Mesenchymal stem cell (in vitro differentiated cells and primary cell): Measurements from ENCODE around the gene PHKA2.

Source experiments
- DNase-seq: peaks from one replicate; pipeline ENCODE4 v3.0.0-alpha.2; 2013
- H2AFZ ChIP-seq: one replicate; pipeline ENCODE4 v1.6.1; 2013; ENCODE audit warnings: low read depth, mild to moderate bottlenecking, control low read depth, inconsistent platforms, low read length, moderate library complexity
- H2AK5ac ChIP-seq: 2 replicates; pipeline ENCODE4 v1.6.1; 2013; ENCODE audit warnings: low read length, moderate library complexity, mild to moderate bottlenecking, inconsistent platforms; ENCODE audit not compliant: severe bottlenecking
- H2BK120ac ChIP-seq: one replicate; pipeline ENCODE4 v1.6.1; 2013; ENCODE audit warnings: low read depth, mild to moderate bottlenecking, inconsistent platforms, low read length, moderate library complexity
- H2BK12ac ChIP-seq, 2 experiments: one replicate each; pipeline ENCODE4 v1.6.1; 2013; ENCODE audit warnings: inconsistent platforms in 2 of 2, low read length in 2 of 2, mild to moderate bottlenecking in 2 of 2, moderate library complexity in 2 of 2, control low read depth in 1 of 2
- H2BK15ac ChIP-seq: one replicate; pipeline ENCODE4 v1.6.1; 2013; ENCODE audit warnings: mild to moderate bottlenecking, low read depth, inconsistent platforms; ENCODE audit not compliant: poor library complexity, severe bottlenecking
- H2BK5ac ChIP-seq: 2 replicates; pipeline ENCODE4 v1.6.1; 2013; ENCODE audit warnings: low read depth, mild to moderate bottlenecking, low read length, control low read depth, inconsistent platforms; ENCODE audit not compliant: poor library complexity, severe bottlenecking
- H3K14ac ChIP-seq, 2 experiments: one replicate each; pipeline ENCODE4 v1.6.1; 2013; ENCODE audit warnings: inconsistent platforms in 2 of 2, low read length in 2 of 2, control low read depth in 1 of 2, mild to moderate bottlenecking in 1 of 2, moderate library complexity in 1 of 2
- H3K18ac ChIP-seq, 2 experiments: one replicate each; pipeline ENCODE4 v1.6.1; 2013; ENCODE audit warnings: inconsistent platforms in 2 of 2, low read length in 2 of 2, control low read depth in 1 of 2, low read depth in 1 of 2, mild to moderate bottlenecking in 1 of 2
- H3K23ac ChIP-seq, 2 experiments: one replicate each; pipeline ENCODE4 v1.6.1; 2013; ENCODE audit warnings: inconsistent platforms in 2 of 2, low read length in 2 of 2, mild to moderate bottlenecking in 2 of 2, moderate library complexity in 2 of 2, control low read depth in 1 of 2
- H3K27ac ChIP-seq: 2 replicates; pipeline ENCODE4 v1.5.1; 2013; ENCODE audit warnings: mild to moderate bottlenecking, moderate library complexity, low read length, control low read depth, inconsistent platforms; ENCODE audit not compliant: poor library complexity, severe bottlenecking
- H3K27me3 ChIP-seq, 2 experiments: 2 replicates each; pipeline versions ENCODE4 v1.6.1 to v1.7.0; 2013; ENCODE audit warnings: low read length in 2 of 2, mild to moderate bottlenecking in 2 of 2, moderate library complexity in 2 of 2, control low read depth in 1 of 2, inconsistent platforms in 1 of 2; ENCODE audit not compliant: control insufficient read depth in 1 of 2, insufficient read depth in 1 of 2
- H3K36me3 ChIP-seq, 2 experiments: 2 replicates each; pipeline versions ENCODE4 v1.6.1 to v1.7.0; 2013; ENCODE audit warnings: low read length in 2 of 2, control low read depth in 1 of 2, inconsistent platforms in 1 of 2, low read depth in 1 of 2, mild to moderate bottlenecking in 1 of 2; ENCODE audit not compliant: insufficient read depth in 2 of 2, control insufficient read depth in 1 of 2
- H3K4ac ChIP-seq, 2 experiments: one replicate each; pipeline ENCODE4 v1.6.1; 2013; ENCODE audit warnings: inconsistent platforms in 2 of 2, low read length in 2 of 2, mild to moderate bottlenecking in 2 of 2, moderate library complexity in 2 of 2, control low read depth in 1 of 2, low read depth in 1 of 2
- H3K4me1 ChIP-seq: 2 replicates; pipeline ENCODE4 v1.6.1; 2013; ENCODE audit warnings: low read depth, low read length, control low read depth; ENCODE audit not compliant: control insufficient read depth, insufficient read depth
- H3K4me2 ChIP-seq: 2 replicates; pipeline ENCODE4 v1.6.1; 2013; ENCODE audit warnings: low read length, mild to moderate bottlenecking, inconsistent platforms; ENCODE audit not compliant: poor library complexity, severe bottlenecking
- H3K4me3 ChIP-seq, 2 experiments: 2 replicates each; pipeline versions ENCODE4 v1.5.1 to v1.7.0; 2013; ENCODE audit warnings: low read length in 2 of 2, mild to moderate bottlenecking in 2 of 2, control low read depth in 1 of 2, low read depth in 1 of 2; ENCODE audit not compliant: insufficient read depth in 1 of 2
- H3K79me1 ChIP-seq: replicated peaks from 2 replicates; pipeline ENCODE4 v1.6.1; 2013; ENCODE audit warnings: mild to moderate bottlenecking, control low read depth, low read length, inconsistent platforms; ENCODE audit not compliant: poor library complexity, severe bottlenecking
- H3K9ac ChIP-seq: 2 replicates; pipeline ENCODE4 v1.7.0; 2013; ENCODE audit warnings: mild to moderate bottlenecking, low read length, moderate library complexity
- H3K9me3 ChIP-seq: 2 replicates; pipeline ENCODE4 v1.7.0; 2013; ENCODE audit warnings: mild to moderate bottlenecking, low read length; ENCODE audit not compliant: control insufficient read depth
- H4K8ac ChIP-seq: one replicate; pipeline ENCODE4 v1.6.1; 2013; ENCODE audit warnings: inconsistent platforms, mild to moderate bottlenecking, low read length, moderate library complexity
- H4K91ac ChIP-seq: one replicate; pipeline ENCODE4 v1.6.1; 2013; ENCODE audit warnings: mild to moderate bottlenecking, low read length, inconsistent platforms
- WGBS: methylation state at CpG from one replicate; pipeline ENCODE4 v1.1.7; 2013; ENCODE audit warnings: mixed read lengths; 5-methylcytosine and 5-hydroxymethylcytosine counted together

The PHKA2 gene

GRCh38 chrX:18927558-18927957 is 56.4 kb downstream of the PHKA2 start:
- Histone ChIP-seq H3K79me1 (no peaks in the 10 kb centered on the region), H3K14ac (no peak overlapping the region), H3K23ac (no peak overlapping the region), H3K36me3 (peaks cover 16 to 42% of the 10 kb centered on the region in 2 experiments), H4K8ac (no peak overlapping the region), H3K18ac (no peak overlapping the region), H3K4ac (no peak overlapping the region), H3K27ac (no peak overlapping the region), H4K91ac (no peak overlapping the region), H3K9me3 (no peaks in the 10 kb centered on the region), H2AFZ (no peak overlapping the region), H2BK5ac (no peak overlapping the region), H2AK5ac (no peak overlapping the region), H3K4me1 (no peaks in the 10 kb centered on the region), H2BK120ac (no peak overlapping the region), H3K9ac (no peak overlapping the region), H3K4me3 (no peak overlapping the region), H2BK12ac (no peak overlapping the region), H3K27me3 (peaks cover 0 to 5% of the 10 kb centered on the region in 2 experiments), H3K4me2 (no peak overlapping the region), H2BK15ac (no peak overlapping the region)
- WGBS = 100% methylated on average over 1 of the region's 1 CpG
- DNase-seq = no peak

DNA sequence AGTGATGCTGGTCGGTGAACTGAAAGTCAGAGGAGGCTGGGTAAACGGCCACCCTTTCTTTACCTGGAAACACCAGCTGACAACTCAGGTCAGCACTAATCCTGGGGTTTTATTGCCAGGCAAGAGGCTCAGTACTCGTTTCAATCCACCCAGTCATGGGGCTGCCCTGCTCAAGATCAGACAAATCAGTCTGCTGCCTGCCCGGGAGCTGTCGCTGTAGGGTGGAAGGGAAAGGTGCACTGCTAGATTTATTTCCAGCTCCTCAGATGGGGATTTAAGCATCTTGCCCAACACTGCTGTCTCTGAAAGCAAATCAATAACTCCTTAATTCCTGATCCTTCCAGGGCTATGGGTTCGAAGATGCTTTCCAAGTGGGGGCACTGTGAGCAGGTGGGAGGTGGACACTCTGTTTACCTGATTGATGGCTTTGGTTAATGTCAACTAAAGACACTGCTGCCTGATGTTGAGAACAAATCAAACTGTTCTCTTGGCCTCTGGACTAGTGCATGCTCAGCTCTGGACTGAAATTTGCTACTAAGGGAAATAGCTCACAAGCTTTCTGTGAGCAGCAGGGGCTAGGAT is 59.3 kb downstream of the PHKA2 start:
- H3K4me1 ChIP-seq = no peaks in the 10 kb centered on the region
- H3K23ac ChIP-seq = no peak overlapping the region
- H2BK120ac ChIP-seq = no peak overlapping the region
- H3K9ac ChIP-seq = no peak overlapping the region
- no peak overlapping the region for H3K4me2 ChIP-seq
- no peak overlapping the region for H2BK5ac ChIP-seq
- no peak overlapping the region for H3K14ac ChIP-seq
- no peak overlapping the region for H3K4ac ChIP-seq
- no peak overlapping the region for H3K4me3 ChIP-seq
- H2BK15ac ChIP-seq = no peak overlapping the region
- no peak overlapping the region for H3K18ac ChIP-seq
- H4K8ac ChIP-seq = no peak overlapping the region
- H3K9me3 ChIP-seq = no peaks in the 10 kb centered on the region
- H4K91ac ChIP-seq = no peak overlapping the region
- H3K79me1 ChIP-seq = no peaks in the 10 kb centered on the region
- no peak overlapping the region for H2AK5ac ChIP-seq
- no peak overlapping the region for H2AFZ ChIP-seq
- H3K36me3 ChIP-seq = peaks cover 16 to 25% of the 10 kb centered on the region in 2 experiments
- H2BK12ac ChIP-seq = no peak overlapping the region
- DNase-seq = no peak
- peaks cover 0 to 2% of the 10 kb centered on the region in 2 experiments for H3K27me3 ChIP-seq
- WGBS = 94% methylated on average over 6 of the region's 6 CpGs
- H3K27ac ChIP-seq = no peak overlapping the region

DNA sequence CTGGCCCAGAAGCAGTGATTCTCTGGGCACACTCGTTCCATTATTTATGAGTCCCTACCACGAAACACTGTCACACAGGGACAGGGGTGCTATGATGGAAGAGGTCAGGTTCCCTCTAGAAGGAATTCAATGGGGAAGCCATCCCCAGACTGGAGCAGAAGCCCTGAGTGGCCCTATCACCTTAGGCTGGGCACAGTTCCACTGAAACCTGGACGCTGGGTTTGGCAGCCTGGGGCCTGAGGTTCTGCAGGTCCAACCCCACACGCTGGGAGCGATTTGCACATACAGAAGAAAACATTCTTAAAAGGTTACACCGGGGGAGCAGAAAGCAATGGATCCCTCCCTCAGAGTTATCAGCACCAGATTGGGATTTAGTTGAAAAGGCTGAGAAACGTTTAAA is 63.3 kb downstream of the PHKA2 start:
- Histone ChIP-seq H2BK12ac (no peak overlapping the region), H3K14ac (no peak overlapping the region), H2AK5ac (no peak overlapping the region), H3K4ac (no peak overlapping the region), H3K79me1 (no peaks in the 10 kb centered on the region), H3K36me3 (peaks cover 17 to 30% of the 10 kb centered on the region in 2 experiments), H3K18ac (no peak overlapping the region), H2BK120ac (no peak overlapping the region), H3K27me3 (no peaks in the 10 kb centered on the region), H4K91ac (no peak overlapping the region), H2BK15ac (no peak overlapping the region), H3K4me1 (no peaks in the 10 kb centered on the region), H2BK5ac (no peak overlapping the region), H2AFZ (no peak overlapping the region), H3K9ac (no peak overlapping the region), H3K9me3 (peaks cover 13% of the 10 kb centered on the region), H3K4me3 (no peak overlapping the region), H4K8ac (no peak overlapping the region), H3K23ac (no peak overlapping the region), H3K27ac (no peak overlapping the region), H3K4me2 (no peak overlapping the region)
- WGBS = 91% methylated on average over 7 of the region's 7 CpGs
- DNase-seq = no peak

DNA sequence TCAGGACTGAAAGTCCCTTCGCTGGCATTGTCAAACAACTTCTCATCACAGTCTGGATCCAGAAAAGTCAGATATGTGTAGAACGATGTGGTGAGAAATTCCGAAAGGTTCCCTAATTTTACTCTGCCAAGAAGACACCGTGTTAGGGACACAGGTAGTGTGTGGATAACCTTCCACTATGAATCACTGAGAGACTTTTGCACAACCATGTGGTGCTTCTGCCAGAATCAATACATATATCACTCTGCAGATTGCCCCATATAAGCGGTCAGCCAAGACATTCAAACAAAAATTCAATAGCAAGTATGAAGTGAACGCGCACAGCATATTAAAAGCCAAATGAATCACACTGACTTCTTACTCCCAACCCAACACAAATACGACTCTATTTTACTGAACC is 63.8 kb downstream of the PHKA2 start:
- Histone ChIP-seq H4K8ac (no peak overlapping the region), H2BK12ac (no peak overlapping the region), H3K36me3 (peaks cover 15 to 27% of the 10 kb centered on the region in 2 experiments), H2BK15ac (no peak overlapping the region), H3K18ac (no peak overlapping the region), H3K4me3 (no peak overlapping the region), H2AFZ (no peak overlapping the region), H3K4ac (no peak overlapping the region), H3K9ac (no peak overlapping the region), H2AK5ac (no peak overlapping the region), H3K4me1 (no peaks in the 10 kb centered on the region), H3K14ac (no peak overlapping the region), H4K91ac (no peak overlapping the region), H3K79me1 (no peaks in the 10 kb centered on the region), H3K23ac (no peak overlapping the region), H3K27ac (no peak overlapping the region), H3K9me3 (peaks cover 13% of the 10 kb centered on the region), H3K27me3 (no peaks in the 10 kb centered on the region), H2BK120ac (no peak overlapping the region), H2BK5ac (no peak overlapping the region), H3K4me2 (no peak overlapping the region)
- WGBS = 99% methylated on average over 7 of the region's 8 CpGs
- DNase-seq = no peak
